HT1080 (cell line): ENCODE measurements around the gene NOS3. TPM values are rescaled to one million over a fixed set of nuclear protein-coding genes. Genes with fewer than 3 reads are reported as not detected.

Experiments
- DNase-seq: peaks from one replicate; pipeline ENCODE4 v3.0.0-alpha.2; 2015; ENCODE audit warnings: low read depth
- total RNA-seq: library from RNA; depleted of rRNA; stranded (reverse); fragments of >200 nt; shearing (Covaris generic); gene quantifications from 2 replicates; pipeline ENCODE4 v1.2.3, GENCODE V29; 2014; rRNA removed

The NOS3 gene
- total RNA-seq, 1 experiment from 2014 or later: 94.6 TPM

- no peak for DNase-seq
These were observed 62.9 kb downstream of the NOS3 start for GRCh38 chr7:151053751-151054150.

GRCh38 chr7:151056283-151056665 lies 65.5 kb downstream of the NOS3 start:
- no peak for DNase-seq

GRCh38 chr7:151056666-151057505 lies 66.1 kb downstream of the NOS3 start:
- DNase-seq: no peak

GRCh38 chr7:151057506-151057988 lies 66.7 kb downstream of the NOS3 start, which contains the start of gene CDK5:
Gene CDK5 (minus strand): TSS chr7:151057897. CDS start chr7:151057848, 49 bp downstream.
- no peak for DNase-seq

- peak; percentile 100 for DNase-seq
These were observed 67.4 kb downstream of the NOS3 start for GRCh38 chr7:151057989-151058780.

- DNase-seq: no peak
These were observed 68.1 kb downstream of the NOS3 start for GRCh38 chr7:151058781-151059366.

GRCh38 chr7:151059367-151060112 lies 68.7 kb downstream of the NOS3 start, which contains the start of gene SLC4A2:
Gene SLC4A2 (plus strand): TSS chr7:151059589. CDS start chr7:151061988, 2,399 bp downstream.
- DNase-seq: no peak

- no peak for DNase-seq
These were observed 69.2 kb downstream of the NOS3 start for GRCh38 chr7:151060113-151060415.

GRCh38 chr7:151060416-151061212 lies 69.8 kb downstream of the NOS3 start:
- DNase-seq: peak; percentile 46

GRCh38 chr7:151061213-151062110 lies 70.6 kb downstream of the NOS3 start:
- DNase-seq: no peak

- DNase-seq: no peak
These were observed 71.2 kb downstream of the NOS3 start for GRCh38 chr7:151062111-151062398.

GRCh38 chr7:151062399-151063211 lies 71.8 kb downstream of the NOS3 start:
- DNase-seq: no peak

- DNase-seq: no peak
These were observed 72.4 kb downstream of the NOS3 start for GRCh38 chr7:151063212-151063561.

Other genes with a start within 250 kb of the NOS3 start
- 0.07 TPM in 1 of 2 replicates, not detected in the other for gene TMEM176B, start 190.7 kb upstream of the NOS3 start, total RNA-seq
- gene TMEM176A, start 190.2 kb upstream of the NOS3 start, total RNA-seq: not detected in 2 replicates
- gene AOC1, start 138.5 kb upstream of the NOS3 start, total RNA-seq: not detected in 2 replicates
- gene KCNH2, start 12.7 kb upstream of the NOS3 start, total RNA-seq: 0.34 and 0.47 TPM in 2 replicates
- not detected in 2 replicates for gene ATG9B, start 33.5 kb downstream of the NOS3 start, total RNA-seq
- gene ABCB8, start 37.4 kb downstream of the NOS3 start, total RNA-seq: 29.4 and 37.0 TPM in 2 replicates
- gene ASIC3, start 57.5 kb downstream of the NOS3 start, total RNA-seq: 0.45 TPM in 1 of 2 replicates, not detected in the other
- gene CDK5, start 66.9 kb downstream of the NOS3 start, total RNA-seq: 67.8 and 70.2 TPM in 2 replicates
- gene SLC4A2, start 68.6 kb downstream of the NOS3 start, total RNA-seq: 121 and 146 TPM in 2 replicates
- 86.5 and 100 TPM in 2 replicates for gene FASTK, start 89.8 kb downstream of the NOS3 start, total RNA-seq
- gene TMUB1, start 92.5 kb downstream of the NOS3 start, total RNA-seq: 66.3 and 85.1 TPM in 2 replicates
- 36.4 and 45.3 TPM in 2 replicates for gene AGAP3, start 95.5 kb downstream of the NOS3 start, total RNA-seq
- gene GBX1, start 176.7 kb downstream of the NOS3 start, total RNA-seq: not detected in 2 replicates
- gene ASB10, start 196.2 kb downstream of the NOS3 start, total RNA-seq: not detected in 2 replicates
- gene H2BK1, start 219.5 kb downstream of the NOS3 start, total RNA-seq: not detected in 2 replicates
- gene ABCF2, start 236.2 kb downstream of the NOS3 start, total RNA-seq: 83.9 and 89.1 TPM in 2 replicates
- 40.0 and 46.1 TPM in 2 replicates for gene CHPF2, start 241.5 kb downstream of the NOS3 start, total RNA-seq